OCI-LY7 (cell line): ENCODE results near the gene CCSER2. TPM values are rescaled to one million over a fixed set of nuclear protein-coding genes. Genes with fewer than 3 reads are reported as not detected.

Experiments
- BruUV-seq: library from RNA; stranded (reverse); fragments of 400-500 nt; replicated peaks from 2 replicates; lab custom pipeline; 2021; lab: Mats Ljungman, UMichigan
- CTCF ChIA-PET: fragments of 300-600 bp; sonication (Branson Sonifier 250); formaldehyde crosslinking; loops from one replicate; lab custom pipeline; 2022; ENCODE audit warnings: antibody characterized with exemption; ENCODE audit not compliant: unreplicated experiment; lab: Charles Lee
- POLR2A ChIA-PET: fragments of 300-600 bp; sonication (Branson Sonifier 250); formaldehyde crosslinking; loops from one replicate; lab custom pipeline; 2022; ENCODE audit warnings: antibody characterized with exemption; lab: Charles Lee
- DNase-seq: peaks from one replicate; pipeline ENCODE4 v3.0.0-alpha.2; 2015; ENCODE audit warnings: low spot score
- H2AFZ ChIP-seq: fragments of 200-600 bp; sonication (generic), shearing (Covaris generic); 2 replicates; pipeline ENCODE4 v1.6.1; 2014; ENCODE audit warnings: mild to moderate bottlenecking, antibody characterized with exemption, low read length, moderate library complexity
- H3K27ac ChIP-seq: fragments of 200-600 bp; sonication (generic); 2 replicates; pipeline ENCODE4 v1.5.1; 2014; ENCODE audit warnings: mixed run types, low read depth, mild to moderate bottlenecking, moderate library complexity, low read length, inconsistent platforms; ENCODE audit not compliant: poor library complexity, severe bottlenecking
- H3K36me3 ChIP-seq: fragments of 200-600 bp; sonication (generic); 2 replicates; pipeline ENCODE4 v1.6.1; 2014; ENCODE audit warnings: mild to moderate bottlenecking, antibody characterized with exemption, low read length, moderate library complexity, mixed read lengths; ENCODE audit not compliant: insufficient read depth
- H3K4me1 ChIP-seq: fragments of 200-600 bp; sonication (generic); 2 replicates; pipeline ENCODE4 v1.5.1; 2014; ENCODE audit warnings: mild to moderate bottlenecking, low read length; ENCODE audit not compliant: insufficient read depth, poor library complexity, severe bottlenecking
- H3K4me2 ChIP-seq: fragments of 200-600 bp; sonication (generic); 2 replicates; pipeline ENCODE4 v1.6.1; 2014; ENCODE audit warnings: mild to moderate bottlenecking, low read length
- H3K4me3 ChIP-seq: fragments of 200-600 bp; sonication (generic); 2 replicates; pipeline ENCODE4 v1.5.1; 2014; ENCODE audit warnings: mild to moderate bottlenecking, low read depth, low read length; ENCODE audit not compliant: poor library complexity, severe bottlenecking
- H3K79me2 ChIP-seq: fragments of 200-600 bp; sonication (generic); 2 replicates; pipeline ENCODE4 v1.6.1; 2016; ENCODE audit warnings: low read depth, mild to moderate bottlenecking, low read length, moderate library complexity, mixed read lengths; ENCODE audit not compliant: insufficient read depth
- H3K9me2 ChIP-seq: fragments of 200-600 bp; sonication (generic); 2 replicates; pipeline ENCODE4 v1.6.1; 2016; ENCODE audit warnings: mild to moderate bottlenecking, low read length, mixed read lengths; ENCODE audit not compliant: insufficient read depth
- H3K9me3 ChIP-seq: fragments of 200-600 bp; sonication (generic); 2 replicates; pipeline ENCODE4 v1.6.1; 2014; ENCODE audit warnings: mild to moderate bottlenecking, mixed run types, low read length, mixed read lengths
- H4K20me1 ChIP-seq: fragments of 200-600 bp; sonication (generic); 2 replicates; pipeline ENCODE4 v1.6.1; 2014; ENCODE audit warnings: mild to moderate bottlenecking, antibody characterized with exemption, low read length, moderate library complexity, mixed read lengths; ENCODE audit not compliant: insufficient read depth
- CTCF ChIP-seq: fragments of 200-600 bp; sonication (generic); conservative IDR thresholded peaks from 2 replicates; pipeline ENCODE4 v1.5.1; 2014; ENCODE audit warnings: mild to moderate bottlenecking, antibody characterized with exemption, low read length, moderate library complexity, mixed read lengths
- EZH2phosphoT487 ChIP-seq: fragments of 200-600 bp; sonication (generic); IDR thresholded peaks from 2 replicates; pipeline ENCODE4 v1.6.1; 2018; ENCODE audit warnings: low read depth, borderline replicate concordance, mild to moderate bottlenecking, mixed run types, antibody characterized with exemption, low read length, moderate library complexity, mixed read lengths
- intact Hi-C: fragments of 100-400 bp; cut with micrococcal nuclease; formaldehyde crosslinking; loops from one replicate; pipeline ENCODE4 v1.10.0; 2022; ENCODE audit not compliant: unreplicated experiment
- total RNA-seq, 2 experiments: library from RNA; depleted of rRNA in 1 of 2; stranded (reverse); fragments of >200 nt in 1 of 2; shearing (Covaris generic) in 1 of 2; gene quantifications; 2 replicates each; pipeline ENCODE4 v1.2.3, GENCODE V29; 2014 to 2022

CCSER2 gene
- total RNA-seq, 2 experiments from 2014 or later, result 15.9 to 30.1 TPM

- DNase-seq, result no peak
- Histone ChIP-seq H3K36me3 (no peaks in the 10 kb centered on the region), H3K4me2 (no peak overlapping the region), H3K9me2 (no peaks in the 10 kb centered on the region), H3K79me2 (no peaks in the 10 kb centered on the region), H3K4me3 (no peak overlapping the region), H2AFZ (no peak overlapping the region), H3K27ac (no peak overlapping the region), H4K20me1 (no peaks in the 10 kb centered on the region), H3K4me1 (no peaks in the 10 kb centered on the region), H3K9me3 (no peaks in the 10 kb centered on the region)
- BruUV-seq, result no TSS peak
- TF ChIP-seq CTCF (no peak), EZH2phosphoT487 (no peak)
- ChIA-PET POLR2A (no interaction called here), CTCF (no interaction called here)
- intact Hi-C loops, result no loop called here
These were observed 149.2 kb downstream of the CCSER2 start for GRCh38 chr10:84477398-84478128.

GRCh38 chr10:84478151-84478550, 149.8 kb downstream of the CCSER2 start:
- Histone ChIP-seq H3K4me2 (no peak overlapping the region), H3K4me3 (no peak overlapping the region), H3K27ac (no peak overlapping the region), H3K79me2 (no peaks in the 10 kb centered on the region), H4K20me1 (no peaks in the 10 kb centered on the region), H3K9me3 (no peaks in the 10 kb centered on the region), H2AFZ (no peak overlapping the region), H3K9me2 (no peaks in the 10 kb centered on the region), H3K4me1 (no peaks in the 10 kb centered on the region), H3K36me3 (no peaks in the 10 kb centered on the region)
- POLR2A ChIA-PET, result no interaction called here
- TF ChIP-seq CTCF, result no peak
- no peak for TF ChIP-seq EZH2phosphoT487
- intact Hi-C loops, result no loop called here
- CTCF ChIA-PET, result no interaction called here
- no TSS peak for BruUV-seq
- DNase-seq, result no peak

- H3K9me3 ChIP-seq, result no peaks in the 10 kb centered on the region
- ChIA-PET POLR2A (no interaction called here), CTCF (no interaction called here)
- H3K27ac ChIP-seq, result no peak overlapping the region
- intact Hi-C loops, result no loop called here
- no peaks in the 10 kb centered on the region for H4K20me1 ChIP-seq
- TF ChIP-seq CTCF, result no peak
- TF ChIP-seq EZH2phosphoT487, result no peak
- no peaks in the 10 kb centered on the region for H3K79me2 ChIP-seq
- no peak overlapping the region for H2AFZ ChIP-seq
- no peak for DNase-seq
- no peaks in the 10 kb centered on the region for H3K36me3 ChIP-seq
- H3K9me2 ChIP-seq, result no peaks in the 10 kb centered on the region
- no TSS peak for BruUV-seq
- H3K4me1 ChIP-seq, result no peaks in the 10 kb centered on the region
- no peak overlapping the region for H3K4me3 ChIP-seq
- no peak overlapping the region for H3K4me2 ChIP-seq
These were observed 150.3 kb downstream of the CCSER2 start for GRCh38 chr10:84478679-84479078.
